AG10803 (cell line): ENCODE measurements around the gene JAKMIP1.

Experiments used
- DNase-seq: peaks from one replicate; pipeline ENCODE4 v3.0.0; 2010; ENCODE audit warnings: low read depth
- H3K4me3 ChIP-seq: 2 replicates; pipeline ENCODE4 v1.5.1; 2011; ENCODE audit warnings: mild to moderate bottlenecking, low read length, control low read depth
- TF ChIP-seq, protein P1 (sequence below): conservative IDR thresholded peaks from 2 replicates; pipeline ENCODE4 v1.5.1; 2011; ENCODE audit warnings: mild to moderate bottlenecking, low read length, control low read depth, inconsistent platforms

JAKMIP1 gene

DNA sequence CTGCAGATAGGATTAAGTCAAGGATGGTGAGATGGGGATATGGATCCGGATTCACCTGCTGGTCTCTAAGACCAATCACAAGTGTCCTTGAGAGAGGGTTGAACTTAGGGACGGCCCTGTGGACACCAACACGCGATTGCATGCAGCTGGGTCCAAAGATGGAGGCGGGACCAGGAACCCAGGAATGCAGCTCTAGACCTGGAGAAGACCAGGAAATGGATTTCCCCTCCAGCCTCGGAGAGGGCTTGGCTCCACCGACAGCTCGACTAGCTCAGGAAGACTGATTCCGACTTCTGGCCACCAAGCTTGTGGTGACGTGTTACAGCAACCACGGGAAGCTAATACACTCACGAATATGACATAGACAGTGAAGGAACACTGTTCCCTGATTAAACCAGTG lies 186.8 kb downstream of the JAKMIP1 start:
- TF ChIP-seq, protein P1, sequence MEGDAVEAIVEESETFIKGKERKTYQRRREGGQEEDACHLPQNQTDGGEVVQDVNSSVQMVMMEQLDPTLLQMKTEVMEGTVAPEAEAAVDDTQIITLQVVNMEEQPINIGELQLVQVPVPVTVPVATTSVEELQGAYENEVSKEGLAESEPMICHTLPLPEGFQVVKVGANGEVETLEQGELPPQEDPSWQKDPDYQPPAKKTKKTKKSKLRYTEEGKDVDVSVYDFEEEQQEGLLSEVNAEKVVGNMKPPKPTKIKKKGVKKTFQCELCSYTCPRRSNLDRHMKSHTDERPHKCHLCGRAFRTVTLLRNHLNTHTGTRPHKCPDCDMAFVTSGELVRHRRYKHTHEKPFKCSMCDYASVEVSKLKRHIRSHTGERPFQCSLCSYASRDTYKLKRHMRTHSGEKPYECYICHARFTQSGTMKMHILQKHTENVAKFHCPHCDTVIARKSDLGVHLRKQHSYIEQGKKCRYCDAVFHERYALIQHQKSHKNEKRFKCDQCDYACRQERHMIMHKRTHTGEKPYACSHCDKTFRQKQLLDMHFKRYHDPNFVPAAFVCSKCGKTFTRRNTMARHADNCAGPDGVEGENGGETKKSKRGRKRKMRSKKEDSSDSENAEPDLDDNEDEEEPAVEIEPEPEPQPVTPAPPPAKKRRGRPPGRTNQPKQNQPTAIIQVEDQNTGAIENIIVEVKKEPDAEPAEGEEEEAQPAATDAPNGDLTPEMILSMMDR: no peak
- no peak overlapping the region for H3K4me3 ChIP-seq
- no peak for DNase-seq

DNA sequence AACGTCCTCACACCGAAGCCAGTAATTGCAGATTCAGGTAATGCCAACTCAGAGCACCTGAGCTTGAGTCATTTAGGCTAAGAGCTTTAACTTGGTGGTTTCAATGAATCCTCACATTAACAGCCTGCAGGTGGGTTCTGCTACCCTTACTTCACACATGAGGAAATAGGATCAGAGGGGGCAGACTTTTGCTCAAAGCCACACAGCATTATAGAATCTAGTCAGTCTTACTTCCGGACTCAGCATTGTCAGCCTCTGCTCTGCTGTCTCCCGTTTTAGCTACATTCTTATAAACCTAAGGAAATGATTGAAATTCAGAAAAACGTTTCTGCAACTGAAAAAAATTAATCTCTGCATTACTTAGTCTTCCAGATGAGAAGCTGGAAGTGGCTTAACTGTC lies 188.1 kb downstream of the JAKMIP1 start:
- TF ChIP-seq, protein P1: no peak
- H3K4me3 ChIP-seq: no peak overlapping the region

DNA sequence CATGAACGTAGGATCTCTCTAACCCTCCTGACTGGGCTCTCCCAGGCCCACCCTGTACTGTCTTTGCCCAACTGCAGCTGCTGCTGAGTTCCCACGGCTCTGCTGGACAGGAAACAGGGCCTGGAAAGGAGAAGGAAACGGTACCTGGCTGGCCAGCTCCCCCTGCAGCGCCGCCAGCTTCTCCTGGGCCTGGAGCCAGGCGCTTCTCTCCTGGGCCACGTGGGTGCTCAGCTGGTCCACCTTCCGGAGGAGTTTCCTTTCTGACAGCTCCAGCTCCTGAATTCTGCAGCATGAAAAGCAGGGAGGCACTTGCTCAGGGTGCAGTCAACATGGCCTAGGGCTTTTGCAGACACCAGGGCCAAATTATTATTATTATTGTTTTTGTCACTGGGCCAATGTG lies 188.7 kb downstream of the JAKMIP1 start:
- DNase-seq: no peak
- TF ChIP-seq, protein P1: no peak
- no peak overlapping the region for H3K4me3 ChIP-seq

More for the DNA sequence above, 188.1 kb downstream of the JAKMIP1 start:
- DNase-seq: no peak

DNA sequence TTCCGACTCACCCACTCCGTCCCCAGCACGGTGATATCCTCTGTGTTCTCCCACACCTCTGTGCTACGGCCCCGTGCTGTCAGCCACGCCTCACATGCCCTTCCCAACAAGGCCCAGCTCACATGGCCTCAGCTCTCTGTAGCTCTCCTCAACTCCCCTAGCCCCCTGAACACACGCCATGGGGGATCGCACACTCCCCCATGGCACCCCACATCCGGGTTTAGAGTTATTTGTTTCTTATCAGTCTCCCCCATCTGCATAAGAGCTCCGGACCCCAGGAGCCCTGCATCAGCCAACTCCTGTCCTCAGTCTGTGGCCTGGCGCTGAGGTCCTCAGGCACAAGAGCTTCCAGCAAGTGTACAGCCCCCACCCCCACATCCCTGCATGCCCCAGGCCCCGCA lies 189.1 kb downstream of the JAKMIP1 start:
- DNase-seq: no peak
- H3K4me3 ChIP-seq: no peak overlapping the region
- TF ChIP-seq, protein P1: no peak

DNA sequence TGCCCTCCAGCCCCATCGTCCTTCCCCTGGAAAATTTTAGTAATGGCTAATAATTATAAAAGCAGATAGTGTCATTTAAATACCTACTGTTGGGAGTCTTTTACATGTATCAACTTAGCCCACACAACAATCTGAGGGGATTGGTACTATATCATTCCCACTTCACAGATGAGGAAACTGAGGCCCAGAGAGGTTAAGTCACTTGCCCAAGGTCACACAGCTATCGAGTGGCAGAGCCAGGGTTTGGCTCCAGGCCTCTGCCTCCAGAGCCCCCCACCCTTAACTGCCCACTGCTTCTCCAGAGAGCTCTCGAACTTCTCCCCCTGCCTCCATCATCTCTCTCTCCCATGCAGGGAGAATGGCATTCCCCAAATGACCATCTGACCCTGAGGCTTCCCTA lies 189.6 kb downstream of the JAKMIP1 start:
- TF ChIP-seq, protein P1: no peak
- no peak overlapping the region for H3K4me3 ChIP-seq

DNA sequence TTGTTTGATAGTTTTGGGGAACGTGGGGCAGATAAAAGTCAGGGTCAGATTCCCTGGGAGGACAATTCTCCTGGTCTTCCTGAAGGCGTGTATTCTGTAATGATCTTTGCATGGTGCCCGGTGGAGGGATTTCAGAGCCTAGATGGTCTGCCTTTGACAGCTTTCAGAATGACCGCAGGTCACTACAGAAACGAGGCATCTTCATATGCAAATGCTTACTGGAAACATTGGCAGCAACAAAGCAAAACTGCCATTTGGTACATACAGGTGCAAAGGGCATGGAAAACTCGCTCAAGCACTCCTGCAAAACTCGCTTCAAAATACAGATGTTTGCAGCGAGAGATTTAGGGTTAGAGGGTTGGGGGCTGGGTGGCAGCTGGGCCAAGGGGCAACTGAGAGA lies 190.9 kb downstream of the JAKMIP1 start:
- DNase-seq: no peak
- TF ChIP-seq, protein P1: no peak
- no peak overlapping the region for H3K4me3 ChIP-seq

More for the DNA sequence above, 189.6 kb downstream of the JAKMIP1 start:
- no peak for DNase-seq

DNA sequence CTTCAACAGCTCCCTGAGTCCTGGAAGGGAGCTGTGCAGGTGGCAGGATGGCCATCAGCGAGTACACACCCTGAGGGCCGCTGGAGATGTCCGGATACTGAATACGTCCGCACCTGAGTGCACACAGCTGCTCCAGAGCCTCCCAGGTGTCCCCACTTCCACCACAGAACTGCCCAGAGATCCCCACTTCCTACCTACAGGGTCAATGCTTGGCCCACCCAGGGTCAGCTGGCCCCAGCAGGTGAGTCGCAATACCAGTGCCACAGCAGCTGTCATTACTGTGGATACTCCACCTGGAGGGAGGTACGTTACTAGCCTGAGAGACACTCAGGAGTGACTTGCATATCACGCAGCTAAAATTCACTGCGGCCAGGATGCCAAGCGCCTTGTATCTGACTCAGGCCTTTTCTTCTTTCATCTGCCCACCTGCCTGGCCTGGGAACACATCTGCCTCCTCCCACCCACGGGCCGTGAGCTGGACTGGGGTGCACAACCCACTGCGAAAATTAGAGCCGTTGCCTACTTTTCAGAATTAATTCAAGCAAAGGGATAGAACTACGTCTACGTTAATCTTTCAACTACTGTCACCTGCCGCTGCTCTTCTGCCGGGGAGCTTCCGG lies 191.5 kb downstream of the JAKMIP1 start:
- no peak overlapping the region for H3K4me3 ChIP-seq
- DNase-seq: no peak
- TF ChIP-seq, protein P1: no peak
